COR-L47 (cell line): ENCODE measurements around the gene SNAP25.
A peak's percentile ranks its signal among the peaks of the same experiment; 100 is the strongest.

Experiments used
- DNase-seq: peaks from one replicate; lab custom pipeline; 2025; lab: John Stamatoyannopoulos, UW

The SNAP25 gene

DNA sequence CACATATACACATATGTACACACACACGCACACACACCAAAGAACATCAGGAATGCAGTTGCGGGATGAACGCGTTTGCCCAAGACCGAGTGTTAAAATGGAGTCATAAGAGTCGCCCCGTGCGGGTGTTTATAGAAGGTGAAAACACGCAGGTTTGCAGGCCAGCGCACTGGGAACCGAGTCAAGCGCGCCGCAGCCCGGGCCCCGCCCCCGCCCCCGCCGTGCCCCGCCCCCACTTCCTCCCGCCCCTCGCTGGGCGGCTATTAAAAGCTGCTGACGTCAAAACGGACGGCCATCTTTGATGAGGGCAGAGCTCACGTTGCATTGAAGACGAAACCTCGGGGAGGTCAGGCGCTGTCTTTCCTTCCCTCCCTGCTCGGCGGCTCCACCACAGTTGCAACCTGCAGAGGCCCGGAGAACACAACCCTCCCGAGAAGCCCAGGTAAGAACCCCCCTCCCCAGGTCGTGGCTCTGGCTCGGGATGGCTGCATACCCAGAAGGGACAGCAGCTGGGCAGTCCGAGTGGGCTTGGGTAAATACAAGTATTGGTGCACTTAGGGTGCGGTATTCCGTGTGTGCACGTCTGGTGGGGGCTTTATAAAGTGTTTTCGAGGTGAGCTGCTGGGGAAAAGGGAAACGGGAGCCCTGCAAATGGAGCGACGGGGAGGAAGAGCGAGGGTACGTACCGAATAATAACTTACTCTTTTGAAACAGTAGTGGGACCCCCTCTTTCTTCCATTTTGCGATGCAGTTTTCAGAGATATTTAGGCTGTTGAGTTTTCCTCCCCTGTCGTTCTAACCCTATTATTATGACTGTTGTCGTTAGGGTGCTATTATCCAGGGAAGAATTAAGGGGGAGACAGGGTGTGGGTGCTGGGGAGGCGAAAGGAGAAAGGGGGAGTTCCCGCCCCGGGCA, at the start of gene SNAP25:
SNAP25 (plus strand) TSS at position 295 of the 916 bp plus-strand sequence. CDS start 56,662 bp downstream, outside the sequence.
- DNase-seq: peak; percentile 93

DNA sequence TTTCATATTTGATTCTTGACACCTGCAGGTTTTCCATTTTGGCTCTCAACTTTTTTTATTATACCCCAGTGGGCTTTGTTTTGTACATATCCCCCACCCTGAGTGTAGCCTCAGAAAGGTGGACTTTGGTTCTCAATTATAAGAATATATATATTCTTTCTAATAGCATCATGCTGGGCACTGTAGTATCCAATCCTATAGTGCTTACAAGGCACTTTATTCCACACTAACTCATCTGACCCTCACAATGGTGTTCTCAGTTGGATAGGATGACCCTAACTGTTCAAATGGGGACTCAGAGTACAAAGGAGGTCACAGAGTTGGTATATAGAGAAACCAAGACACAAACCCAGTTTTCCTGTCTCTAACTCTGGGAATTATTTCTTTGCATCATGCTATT, 48.9 kb upstream of the SNAP25 start:
- DNase-seq: no peak

DNA sequence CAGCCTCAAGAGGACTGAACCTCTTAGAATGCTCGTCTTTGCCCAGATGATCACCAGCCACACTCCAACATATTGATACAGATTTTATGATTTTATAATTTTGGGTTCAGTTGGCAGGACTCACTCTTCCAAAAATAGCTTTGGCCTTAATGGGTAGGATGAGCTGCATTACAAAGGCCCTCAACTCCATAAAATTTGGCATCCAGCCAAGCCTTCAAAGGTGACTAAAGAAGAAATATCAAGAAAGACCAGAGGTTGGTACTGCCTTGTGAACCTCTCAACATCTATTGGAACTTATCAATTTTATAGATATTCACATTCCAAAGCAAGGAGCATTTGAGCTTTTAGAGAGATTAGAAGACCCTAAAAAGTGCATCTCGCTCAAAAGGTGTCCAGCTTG, 48.4 kb upstream of the SNAP25 start:
- no peak for DNase-seq

DNA sequence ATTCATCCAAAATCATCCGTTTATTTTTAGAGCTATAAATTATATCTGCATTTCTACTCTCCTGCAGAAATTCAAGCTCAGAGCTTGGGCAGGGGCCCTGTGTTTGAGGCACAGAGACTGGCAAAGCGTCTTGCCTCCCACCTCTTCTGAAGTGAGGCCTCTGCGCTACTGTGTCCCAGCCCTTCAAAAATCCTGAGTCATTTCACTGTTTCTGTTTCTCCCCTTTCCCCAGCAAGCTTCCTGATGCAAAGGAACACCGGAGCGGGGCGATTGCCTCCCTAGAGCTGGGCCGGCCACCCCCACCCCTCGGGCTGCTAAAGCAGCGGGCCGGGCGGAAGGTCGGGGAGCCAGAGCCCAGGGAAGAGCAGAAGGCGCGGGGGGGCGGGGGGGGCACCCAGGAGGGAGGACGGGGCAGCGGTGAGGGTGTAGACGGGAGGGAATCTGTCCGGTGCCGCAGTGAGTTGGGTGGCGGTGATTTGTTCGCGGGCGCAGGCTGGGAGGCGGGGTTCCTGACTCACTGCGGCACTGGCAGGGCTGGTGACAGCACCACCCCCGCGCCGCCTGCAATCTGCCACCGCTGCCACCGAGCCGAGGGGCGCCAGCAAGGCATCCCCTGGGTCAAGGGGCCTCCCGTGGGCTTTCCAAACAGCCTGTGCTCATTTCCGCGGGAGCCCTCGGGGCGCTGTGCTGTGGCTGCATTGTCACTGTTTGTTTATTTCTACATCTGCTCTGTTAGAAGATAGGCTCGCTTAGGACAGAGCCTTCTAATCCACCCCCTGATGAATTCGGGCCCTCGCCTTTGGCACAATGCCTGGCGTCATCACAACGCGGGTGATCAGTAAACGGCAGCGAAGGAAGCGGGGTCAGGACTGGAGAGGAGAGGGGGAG, 46.5 kb upstream of the SNAP25 start:
- DNase-seq: peak; percentile 86

DNA sequence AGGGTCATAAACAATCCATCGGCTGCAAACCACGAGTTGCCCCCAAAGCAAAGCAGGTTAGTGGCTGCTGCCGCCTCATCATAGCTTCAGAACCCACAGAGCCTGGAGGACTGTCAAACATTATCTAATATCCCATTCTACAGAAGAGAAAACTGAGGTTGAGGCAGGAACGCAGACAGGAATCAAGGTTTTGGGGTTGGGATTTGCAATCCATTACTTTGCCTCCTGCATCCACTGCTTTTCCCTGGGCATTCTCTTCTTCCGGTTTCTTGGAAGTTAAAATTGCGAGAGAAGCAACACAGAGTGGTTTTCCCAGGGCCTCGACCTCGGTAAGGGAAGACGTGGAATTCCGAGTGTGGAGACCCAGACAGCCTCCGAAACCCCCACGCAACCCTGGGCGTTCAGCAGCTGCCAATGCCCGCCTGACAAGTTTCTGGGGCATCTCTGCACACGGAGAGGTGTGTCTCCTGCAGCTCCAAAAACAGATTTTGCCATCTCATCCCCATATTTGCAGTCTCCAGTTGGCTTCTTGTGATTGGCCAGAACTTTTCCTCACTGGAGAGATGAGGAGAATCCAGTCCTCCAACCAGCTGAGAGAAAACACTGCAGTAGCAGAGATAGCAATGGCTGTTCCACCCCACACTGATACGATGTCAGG, 45.5 kb upstream of the SNAP25 start:
- no peak for DNase-seq

DNA sequence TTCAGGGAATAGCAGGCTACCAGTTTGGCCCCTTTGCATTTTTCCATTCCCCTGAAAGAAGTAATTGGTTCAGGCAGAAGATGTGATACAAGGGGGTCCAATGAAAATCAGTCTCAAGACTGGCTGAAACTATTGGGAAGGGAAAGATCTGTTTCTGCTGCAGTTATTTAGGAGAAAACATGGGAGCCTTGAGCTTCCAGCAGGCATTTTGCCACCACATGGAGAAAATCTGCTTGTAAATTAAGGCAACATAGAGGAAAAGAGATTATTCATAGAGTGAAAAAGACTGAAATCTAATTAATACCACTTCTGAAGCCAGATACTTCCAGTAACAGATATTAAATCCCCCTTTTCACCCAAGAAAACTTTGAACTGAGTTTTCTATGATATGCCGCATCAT, 44.2 kb upstream of the SNAP25 start:
- DNase-seq: no peak

DNA sequence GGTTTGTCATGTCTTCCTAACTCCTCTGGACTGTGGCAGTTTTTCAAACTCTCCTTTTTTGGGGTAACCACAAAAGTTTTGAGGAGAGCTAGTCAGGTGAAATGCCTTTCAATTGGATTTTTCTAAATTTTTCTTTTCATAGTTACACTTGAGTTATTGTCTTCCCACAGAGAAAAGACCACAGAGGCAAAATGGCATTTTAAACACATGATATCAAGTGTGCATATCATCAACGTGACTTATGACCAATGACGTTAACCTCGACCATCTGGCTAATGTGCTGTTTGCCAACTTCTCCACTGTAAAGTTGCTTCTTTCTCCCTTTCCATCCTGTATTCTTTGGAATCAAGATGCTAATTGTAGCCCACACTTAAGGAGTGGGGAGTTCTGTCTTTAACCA, 41.3 kb upstream of the SNAP25 start:
- no peak for DNase-seq

DNA sequence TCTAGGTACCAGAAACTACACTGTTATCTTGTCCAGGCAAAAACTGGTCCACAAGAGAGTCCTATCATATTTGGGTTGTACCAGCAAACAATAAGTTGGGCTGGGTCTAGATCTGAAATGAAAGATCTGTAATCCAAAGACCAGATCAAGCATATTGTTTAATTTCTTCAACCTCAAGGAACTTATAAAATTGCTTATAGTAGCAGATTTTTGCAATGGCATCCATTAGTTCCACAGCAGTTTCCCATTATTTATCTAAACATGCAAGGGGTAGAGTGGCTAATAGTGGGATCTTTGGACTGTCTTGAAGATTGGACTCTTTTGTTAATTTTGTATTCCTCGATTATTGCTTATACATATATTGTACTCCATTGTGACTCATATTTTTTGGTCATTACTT, 40.5 kb upstream of the SNAP25 start:
- DNase-seq: no peak

GRCh38 chr20:10178727-10179313, 39.8 kb upstream of the SNAP25 start:
- no peak for DNase-seq

GRCh38 chr20:10179574-10180298, 38.9 kb upstream of the SNAP25 start:
- no peak for DNase-seq

DNA sequence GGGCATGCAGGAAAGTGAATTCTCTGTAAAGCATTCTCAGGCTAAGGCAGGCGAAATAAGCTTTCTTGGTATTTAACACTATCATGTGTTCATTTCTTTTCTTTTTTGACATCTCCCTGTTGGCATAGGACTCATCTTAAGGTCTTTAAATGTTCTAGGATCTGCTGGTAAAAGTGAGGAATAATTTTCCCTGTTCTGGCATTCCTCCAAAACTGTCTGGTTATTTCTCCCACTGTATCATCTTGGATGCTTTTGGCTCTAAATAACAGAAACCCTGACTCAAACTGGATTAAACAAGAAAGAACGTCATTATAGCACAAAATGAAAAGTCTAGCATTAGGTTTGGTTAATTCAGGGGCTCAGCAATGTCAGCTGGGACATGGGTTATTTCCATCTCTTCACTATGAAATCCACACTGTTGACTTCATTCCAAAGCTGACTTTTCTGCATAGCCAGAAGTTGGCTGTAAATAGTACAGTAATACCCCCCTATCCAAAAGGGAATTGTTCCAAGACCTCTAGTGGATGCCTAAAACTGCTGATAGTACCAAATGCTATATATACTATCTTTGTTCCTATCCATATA, 37.9 kb upstream of the SNAP25 start:
- no peak for DNase-seq

GRCh38 chr20:10185741-10186558, 32.7 kb upstream of the SNAP25 start:
- DNase-seq: peak; percentile 63

GRCh38 chr20:10190456-10190855, 28.2 kb upstream of the SNAP25 start:
- no peak for DNase-seq

DNA sequence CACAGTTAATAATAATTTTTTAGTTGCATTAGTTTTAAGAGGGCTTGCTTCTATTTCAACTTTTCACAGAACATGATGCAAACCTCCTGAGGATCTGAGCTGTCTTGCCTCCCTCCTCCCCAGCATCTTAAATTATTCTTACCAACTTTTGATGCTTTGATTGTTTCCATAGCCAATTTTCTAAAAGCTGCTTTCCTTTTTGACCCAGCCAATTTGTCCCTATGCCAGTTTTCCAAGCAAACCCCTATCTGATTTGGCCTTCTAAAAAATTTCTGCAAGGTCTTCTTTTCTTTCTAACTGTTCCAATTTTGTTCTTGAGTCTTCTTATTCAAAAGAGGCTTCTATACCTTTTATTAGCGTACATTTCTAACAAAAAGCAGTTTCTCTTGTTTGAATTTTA, 26.5 kb upstream of the SNAP25 start:
- no peak for DNase-seq

GRCh38 chr20:10194166-10194565, 24.5 kb upstream of the SNAP25 start:
- no peak for DNase-seq

DNA sequence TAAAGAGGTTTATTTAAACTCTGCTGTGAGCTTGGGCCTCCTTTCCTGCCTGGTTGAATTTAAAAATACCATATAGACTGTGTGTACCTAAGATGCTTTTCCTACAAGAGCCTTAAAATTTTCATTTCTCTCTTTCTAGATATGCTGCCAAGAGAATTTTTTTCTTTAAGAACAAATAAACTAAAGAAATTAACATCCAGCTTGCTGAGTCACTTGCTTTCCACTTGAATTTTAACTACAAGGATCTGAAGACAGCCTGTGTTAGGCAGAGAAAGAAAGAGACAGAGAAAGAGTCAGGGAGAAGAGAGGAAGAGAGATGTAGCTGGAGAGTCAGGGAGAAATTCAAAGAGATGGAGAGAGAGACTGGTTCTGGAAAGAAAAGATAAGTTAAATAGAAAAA, 18.3 kb upstream of the SNAP25 start:
- DNase-seq: no peak

GRCh38 chr20:10201321-10201870, 17.2 kb upstream of the SNAP25 start:
- DNase-seq: no peak

- DNase-seq: no peak
Observed at GRCh38 chr20:10209091-10209490, 9.5 kb upstream of the SNAP25 start.

DNA sequence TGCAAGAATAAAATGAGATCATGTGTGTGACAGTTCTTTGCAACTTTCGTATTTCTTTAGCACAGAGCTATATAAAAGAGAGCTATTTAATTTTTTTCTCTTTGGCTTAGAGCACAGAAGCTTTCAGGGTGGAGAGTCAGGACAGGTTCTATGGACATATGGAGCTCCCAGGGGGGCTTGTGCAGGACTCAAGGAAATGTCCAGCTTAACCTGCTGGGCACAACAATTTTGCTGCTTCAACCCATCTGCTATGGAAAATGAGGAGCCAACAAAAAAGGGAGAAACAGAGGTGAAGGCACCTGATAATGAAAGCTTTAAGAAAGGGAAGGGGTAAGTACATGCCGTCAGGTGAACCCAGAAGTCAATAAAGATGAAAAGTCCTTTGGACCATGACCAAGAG, 5.1 kb upstream of the SNAP25 start:
- DNase-seq: no peak
